Fibroblast of skin of right quadriceps (primary cell): Measurements from ENCODE around the gene TARBP1.
A peak's percentile ranks its signal among the peaks of the same experiment; 100 is the strongest.
"Not testable (repeated sequence)": the region's sequence is repeated elsewhere in the genome, so short reads cannot be mapped to it uniquely, and the experiment has no call there.

ENCODE experiments used
- DNase-seq: peaks from one replicate; pipeline ENCODE4 v3.0.0-alpha.2; 2013

The TARBP1 gene

DNA sequence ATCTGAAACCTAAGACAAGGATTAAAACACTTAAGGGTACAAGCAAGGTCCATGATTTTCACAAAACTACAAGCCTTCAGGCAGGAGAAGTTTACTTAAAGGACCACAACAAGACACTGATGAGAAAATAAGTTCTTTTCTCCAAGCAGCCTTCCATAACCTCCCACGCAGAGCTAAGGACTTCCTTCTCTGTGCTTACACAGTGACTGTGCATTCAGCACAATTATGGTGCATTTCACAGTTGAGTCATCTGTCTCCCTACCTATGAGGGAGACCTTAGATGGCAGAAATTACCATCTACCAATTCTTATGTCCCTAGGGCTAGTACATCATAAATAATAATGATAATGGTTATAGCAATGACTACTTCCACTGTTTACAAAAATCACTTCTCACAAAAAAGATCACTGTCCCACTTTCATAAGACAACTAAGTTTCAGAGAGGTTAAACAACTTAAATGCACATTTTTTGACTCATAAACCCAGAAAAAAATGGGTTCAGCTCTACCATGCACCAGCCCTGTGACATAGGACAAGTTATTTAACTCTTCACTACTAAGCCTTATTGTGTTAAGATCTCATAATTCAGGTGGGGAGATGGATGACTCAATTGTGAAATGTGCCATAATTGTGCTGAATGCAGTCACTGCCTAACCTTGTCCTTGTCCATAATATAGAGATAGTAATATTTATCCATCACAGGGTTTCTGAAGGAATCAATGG lies 45.3 kb downstream of the TARBP1 start:
- peak; percentile 46 for DNase-seq

DNA sequence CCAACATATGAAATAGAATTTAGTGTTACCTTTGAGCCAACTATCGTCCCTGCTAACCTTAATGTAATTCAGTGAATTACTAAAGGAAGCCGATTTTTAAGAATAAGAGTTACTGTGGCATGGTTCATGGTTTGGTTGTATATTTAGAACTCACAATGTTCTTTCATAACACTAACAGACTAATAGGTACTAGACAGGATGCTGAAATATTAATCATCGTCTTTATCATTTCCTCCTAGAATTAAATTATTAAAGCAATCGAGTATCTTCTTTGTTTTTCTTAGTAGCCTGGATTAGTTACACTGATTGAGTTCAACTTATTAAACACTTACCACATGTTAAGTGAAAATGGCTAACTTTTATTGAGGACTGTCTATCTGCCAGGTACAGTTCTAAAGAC lies 47.7 kb downstream of the TARBP1 start:
- DNase-seq, result no peak

DNA sequence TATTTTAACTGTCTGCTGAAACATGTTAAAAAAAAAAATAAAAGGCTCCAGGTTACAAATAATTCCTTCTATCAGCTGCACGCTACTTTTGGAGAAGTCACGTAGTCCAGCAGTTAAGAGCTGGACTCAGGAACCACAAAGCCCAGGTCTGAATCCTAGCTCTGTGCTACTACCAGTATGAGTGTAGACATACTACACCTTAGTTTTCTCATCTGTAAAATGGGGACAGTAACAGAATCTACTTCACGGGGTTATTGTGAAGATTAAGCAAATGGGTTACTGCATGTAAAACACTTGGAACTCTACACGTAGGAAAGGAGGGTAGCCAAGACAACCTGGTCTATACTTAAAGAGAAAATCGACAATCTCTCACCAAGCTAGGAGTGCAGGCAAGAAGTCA lies 48.3 kb downstream of the TARBP1 start:
- no peak for DNase-seq

DNA sequence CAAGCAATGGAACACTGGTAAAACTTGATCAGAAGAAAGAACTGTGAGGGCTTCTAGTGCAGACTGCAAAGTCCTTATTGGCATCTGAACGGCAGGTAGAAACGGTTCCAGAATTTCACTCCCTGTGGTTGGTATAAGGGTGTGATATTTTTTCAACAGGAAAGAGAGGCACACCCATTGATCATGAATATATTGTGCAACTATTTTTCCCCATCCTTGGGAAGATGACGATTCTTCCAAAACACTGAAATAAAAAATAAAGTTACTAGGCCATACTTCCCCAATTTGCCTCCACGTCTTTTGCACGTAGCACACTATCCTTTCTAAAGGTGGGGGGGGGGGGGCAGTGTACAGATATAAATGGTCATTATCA lies 49.6 kb downstream of the TARBP1 start:
- DNase-seq, result no peak

DNA sequence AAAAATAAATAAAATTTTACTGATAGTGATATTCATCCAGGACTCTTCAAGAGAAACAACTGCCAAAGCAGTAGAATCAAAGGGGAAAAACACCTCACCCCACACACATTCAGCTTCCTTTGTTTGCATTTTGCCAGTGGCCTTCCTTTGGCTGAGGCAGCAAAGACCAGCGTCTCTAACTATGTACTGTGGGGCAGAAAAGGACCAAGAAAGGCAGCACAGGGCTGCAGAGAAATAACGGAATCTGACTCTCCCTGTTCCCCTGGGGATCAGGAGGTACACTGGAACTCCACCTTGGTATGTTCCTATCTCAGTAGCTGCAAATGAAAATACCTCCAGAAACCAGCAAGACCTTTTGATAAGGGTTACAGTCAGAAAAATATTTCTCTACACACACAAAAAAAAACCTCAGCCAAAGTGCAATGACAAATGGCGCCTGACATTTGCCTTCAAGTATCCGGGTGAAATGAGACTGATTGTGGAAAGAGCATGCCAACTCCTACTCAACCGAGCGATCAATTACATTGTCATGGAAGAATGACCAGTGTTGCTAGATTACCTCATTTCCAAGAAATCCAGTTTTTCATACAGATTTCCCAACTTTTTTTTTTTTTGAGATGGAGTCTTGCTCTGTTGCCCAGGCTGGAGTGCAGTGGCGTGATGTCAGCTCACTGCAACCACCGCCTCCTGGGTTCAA lies 50.9 kb downstream of the TARBP1 start:
- DNase-seq, result no peak

DNA sequence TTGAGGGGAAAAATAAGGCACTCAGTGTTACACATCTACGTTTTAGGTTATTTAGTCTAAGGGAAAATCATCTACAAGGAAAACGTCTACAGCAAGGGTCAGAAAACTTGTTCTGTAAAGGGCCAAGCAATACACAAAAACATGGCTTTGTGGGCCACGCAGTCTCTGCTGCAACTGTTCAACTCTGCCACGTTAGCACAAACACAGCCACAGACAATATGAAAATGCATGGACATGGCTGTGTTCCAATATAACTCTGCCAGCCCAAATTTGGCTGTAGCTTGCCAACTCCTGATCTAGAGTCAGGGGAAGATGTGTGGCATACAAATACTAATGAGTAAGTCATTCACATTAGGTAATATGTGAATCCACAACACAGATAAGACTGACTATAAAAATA lies 65.0 kb downstream of the TARBP1 start:
- DNase-seq, result no peak

DNA sequence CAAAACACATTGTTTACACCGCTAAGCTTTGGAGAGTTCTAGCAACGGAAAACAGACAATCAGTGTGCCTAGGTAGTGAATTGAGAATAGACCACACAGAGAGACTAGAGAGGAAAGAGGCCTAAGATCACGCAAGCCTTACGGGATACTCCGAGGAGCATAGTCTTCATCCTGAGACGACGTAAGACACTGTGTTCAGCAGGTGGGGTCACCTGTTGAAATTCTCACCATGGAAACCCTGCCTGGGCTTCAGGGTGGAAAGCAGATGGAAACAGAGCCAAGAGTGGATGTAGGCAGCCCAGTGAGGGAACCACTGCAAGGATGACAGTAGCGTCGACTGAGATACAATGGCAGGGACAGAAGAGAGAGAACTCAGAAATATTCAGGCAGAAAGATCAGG lies 65.5 kb downstream of the TARBP1 start:
- no peak for DNase-seq

DNA sequence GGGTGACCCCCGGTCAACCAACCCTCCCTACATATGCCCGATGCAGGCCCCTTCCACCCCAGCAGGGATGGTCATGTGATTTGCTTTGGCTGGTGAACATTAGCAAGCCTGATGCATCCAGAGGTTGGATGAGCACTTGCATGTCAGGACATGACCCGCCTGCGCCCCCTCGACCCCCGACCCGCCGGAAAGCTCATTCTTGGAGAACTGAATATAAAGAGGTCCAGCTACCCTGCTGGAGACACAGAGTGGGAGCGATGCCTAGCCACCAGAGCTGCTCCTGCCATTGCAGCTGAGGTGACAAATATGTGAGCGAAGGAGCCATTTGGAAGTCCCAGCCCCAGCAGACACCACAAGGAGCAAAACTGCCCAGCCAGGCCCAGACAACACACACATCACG lies 66.1 kb downstream of the TARBP1 start:
- no peak for DNase-seq

DNA sequence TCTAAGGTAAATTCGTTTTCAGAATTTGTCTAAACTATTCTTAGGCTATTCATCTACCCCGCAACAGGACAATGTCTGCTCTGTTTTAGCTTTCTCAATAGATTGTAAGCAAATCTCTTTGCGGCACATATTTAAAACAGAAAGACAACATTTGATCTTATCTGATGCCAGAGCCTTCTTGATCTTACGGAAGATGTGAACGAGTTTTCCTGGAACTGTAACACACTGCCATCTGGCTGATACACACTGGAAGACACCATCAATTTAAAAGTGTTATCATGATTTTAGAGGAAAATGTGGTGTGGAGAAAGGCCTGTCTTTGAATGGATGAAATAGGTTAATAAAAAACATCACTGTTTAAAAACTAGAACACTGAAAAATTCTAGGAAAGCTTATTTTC lies 69.7 kb downstream of the TARBP1 start:
- DNase-seq, result no peak

DNA sequence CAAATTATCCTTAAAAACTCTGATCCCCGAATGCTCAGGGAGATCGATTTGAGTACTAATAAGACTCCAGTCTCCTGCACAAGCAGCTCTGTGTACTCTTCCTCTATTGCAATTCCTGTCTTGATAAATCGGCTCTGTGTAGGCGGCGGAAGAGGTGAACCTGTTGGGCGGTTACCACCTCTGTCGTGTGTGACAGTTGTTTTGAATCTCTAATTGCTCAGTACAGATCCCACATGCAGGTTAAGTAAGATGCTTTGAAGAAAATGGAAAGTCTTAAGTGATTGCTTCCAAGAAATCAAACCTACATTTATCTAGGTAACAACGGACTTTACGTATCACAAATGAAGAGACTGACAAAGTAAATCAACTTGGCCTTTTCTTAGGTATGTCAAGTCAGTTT lies 70.2 kb downstream of the TARBP1 start:
- no peak for DNase-seq

DNA sequence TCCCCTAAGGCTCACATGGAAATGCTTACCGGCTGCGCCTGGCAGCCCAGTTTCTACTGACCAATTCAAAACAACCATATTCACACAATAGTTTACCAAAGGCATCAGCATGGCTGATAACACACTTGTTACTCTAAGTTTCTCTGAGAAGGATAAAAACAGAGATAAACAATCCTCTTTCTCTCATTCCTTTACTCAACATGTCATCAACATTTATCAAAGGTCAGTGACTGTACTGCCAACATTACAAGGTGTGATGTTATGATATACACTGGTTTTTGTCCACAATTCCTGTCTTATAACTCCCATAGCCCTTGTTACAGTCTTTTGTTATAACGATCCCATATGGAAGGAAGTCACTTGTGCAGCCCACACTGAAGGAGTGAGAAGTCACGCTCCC lies 72.1 kb downstream of the TARBP1 start:
- no peak for DNase-seq

DNA sequence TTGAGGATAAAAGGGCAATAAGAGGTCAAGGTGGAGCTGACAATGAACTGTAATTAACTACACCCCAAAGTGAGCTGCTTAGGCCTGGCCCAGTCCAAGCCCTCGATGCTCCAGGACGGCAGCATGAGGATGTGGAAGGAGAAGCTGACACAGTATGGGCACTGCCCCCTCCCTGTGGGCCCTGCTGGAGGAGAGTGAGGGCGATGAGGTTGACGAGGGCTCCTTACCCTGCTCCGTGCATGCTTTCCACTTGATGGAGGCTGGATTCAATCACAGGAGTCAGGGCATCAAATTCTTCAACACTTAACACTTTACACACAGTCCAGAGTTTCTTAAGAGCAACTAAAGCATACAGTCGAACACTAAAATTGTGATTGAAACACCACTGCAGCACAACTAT lies 73.3 kb downstream of the TARBP1 start:
- DNase-seq, result no peak

DNA sequence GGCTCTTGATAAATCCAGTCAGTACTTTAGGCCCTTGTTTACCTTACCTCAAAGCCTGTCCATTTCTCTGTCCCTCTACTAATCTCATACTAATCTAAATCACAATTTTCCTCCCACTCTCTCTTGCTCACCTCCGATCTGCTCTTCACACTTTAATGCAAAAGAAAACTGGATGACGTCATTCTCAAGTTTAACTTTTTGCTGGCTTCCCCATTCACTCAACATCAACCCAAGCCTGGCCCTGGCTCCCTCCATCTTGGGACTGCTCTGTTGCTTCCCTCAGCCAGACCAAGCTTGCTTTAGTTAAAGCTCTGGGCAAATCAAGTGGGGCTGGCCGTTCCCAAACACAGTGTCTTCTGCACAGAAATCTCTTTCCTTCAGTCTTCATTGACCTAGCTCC lies 76.0 kb downstream of the TARBP1 start:
- no peak for DNase-seq

DNA sequence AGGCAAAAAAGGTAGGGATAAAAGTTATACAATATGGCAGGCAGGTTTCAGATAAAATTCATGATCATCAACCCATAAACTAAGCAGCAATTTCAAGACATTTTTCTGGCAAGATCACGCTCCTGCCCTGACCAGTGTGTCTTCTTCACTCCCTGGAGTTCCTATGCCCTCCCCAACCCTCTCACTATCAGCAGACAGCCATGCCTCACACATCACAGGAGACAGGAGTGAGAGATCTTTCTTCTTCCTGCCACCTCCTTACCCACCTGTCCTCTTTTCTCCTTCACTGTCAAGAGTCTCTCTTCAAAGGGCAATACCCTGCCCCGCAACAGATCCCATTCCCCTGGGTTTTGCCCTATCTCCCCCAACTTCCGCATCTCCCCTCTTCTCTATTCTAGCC lies 77.3 kb downstream of the TARBP1 start:
- DNase-seq, result no peak

DNA sequence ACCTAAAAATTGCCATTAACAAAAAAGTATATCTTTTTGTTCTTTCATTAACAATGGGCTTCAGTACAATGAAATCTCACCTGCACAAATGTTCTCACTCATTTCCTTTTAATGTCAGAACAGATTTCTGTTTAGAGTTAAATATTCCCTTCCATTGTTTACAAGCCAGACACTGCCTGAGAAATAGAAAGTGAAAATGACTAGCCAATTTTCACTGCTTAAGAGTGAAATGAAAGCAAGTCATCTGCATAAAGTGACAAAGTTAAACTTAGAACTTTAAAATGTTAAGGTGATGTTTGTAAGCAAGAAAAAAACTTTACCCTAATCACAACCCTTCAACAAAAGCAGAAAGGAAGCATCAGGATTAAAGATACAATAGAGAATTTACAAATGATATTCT lies 78.2 kb downstream of the TARBP1 start:
- no peak for DNase-seq

DNA sequence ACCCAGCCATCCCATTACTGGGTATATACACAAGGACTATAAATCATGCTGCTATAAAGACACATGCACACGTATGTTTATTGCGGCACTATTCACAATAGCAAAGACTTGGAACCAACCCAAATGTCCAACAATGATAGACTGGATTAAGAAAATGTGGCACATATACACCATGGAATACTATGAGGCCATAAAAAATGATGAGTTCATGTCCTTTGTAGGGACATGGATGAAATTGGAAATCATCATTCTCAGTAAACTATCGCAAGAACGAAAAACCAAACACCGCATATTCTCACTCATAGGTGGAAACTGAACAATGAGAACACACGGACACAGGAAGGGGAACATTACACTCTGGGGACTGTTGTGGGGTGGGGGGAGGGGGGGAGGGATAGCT lies 79.5 kb downstream of the TARBP1 start:
- not testable (repeated sequence) for DNase-seq

DNA sequence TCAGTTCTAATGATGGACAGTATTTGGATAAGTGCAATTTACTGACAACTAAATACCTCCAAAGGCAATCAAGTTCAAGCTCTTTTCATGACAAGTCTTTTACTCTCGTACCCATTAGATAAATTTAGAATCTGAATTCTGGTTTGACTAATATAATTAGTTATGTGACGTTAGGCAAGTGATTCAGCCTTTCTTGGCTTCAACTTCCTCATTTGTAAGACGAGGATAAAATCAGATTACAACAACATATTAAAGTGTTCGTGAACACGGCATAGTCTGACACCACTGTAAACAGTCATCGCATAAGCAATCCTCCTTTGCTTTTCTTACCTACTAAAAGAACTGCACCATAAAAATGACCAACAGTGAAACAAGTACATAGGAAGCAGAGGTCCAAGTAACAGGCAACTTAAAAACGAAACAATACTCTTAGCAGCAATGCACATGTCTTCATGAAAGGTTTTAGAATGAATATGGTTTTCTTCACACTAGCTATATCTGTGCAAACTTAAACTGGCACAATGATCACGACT lies 80.1 kb downstream of the TARBP1 start:
- peak; percentile 27 for DNase-seq

DNA sequence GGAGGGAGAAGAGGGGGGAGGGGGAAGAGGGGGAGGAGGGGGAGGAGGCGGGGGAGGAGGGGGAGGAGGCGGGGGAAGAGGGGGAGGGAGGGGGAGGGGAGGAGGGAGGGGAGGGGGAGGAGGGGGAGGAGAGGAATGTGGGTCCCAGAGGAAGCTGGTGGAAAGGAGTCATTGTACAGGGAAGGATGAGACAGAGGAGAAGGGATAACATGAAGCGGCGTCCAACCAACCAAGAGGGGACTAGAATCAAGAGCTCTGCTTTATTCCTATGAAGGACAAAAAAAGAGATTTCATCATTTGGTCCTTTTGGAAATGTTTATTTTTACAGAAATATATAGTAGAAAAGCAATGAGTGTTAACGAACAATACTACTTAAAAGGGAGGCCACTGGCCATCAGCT lies 81.2 kb downstream of the TARBP1 start:
- DNase-seq, result peak; percentile 2

DNA sequence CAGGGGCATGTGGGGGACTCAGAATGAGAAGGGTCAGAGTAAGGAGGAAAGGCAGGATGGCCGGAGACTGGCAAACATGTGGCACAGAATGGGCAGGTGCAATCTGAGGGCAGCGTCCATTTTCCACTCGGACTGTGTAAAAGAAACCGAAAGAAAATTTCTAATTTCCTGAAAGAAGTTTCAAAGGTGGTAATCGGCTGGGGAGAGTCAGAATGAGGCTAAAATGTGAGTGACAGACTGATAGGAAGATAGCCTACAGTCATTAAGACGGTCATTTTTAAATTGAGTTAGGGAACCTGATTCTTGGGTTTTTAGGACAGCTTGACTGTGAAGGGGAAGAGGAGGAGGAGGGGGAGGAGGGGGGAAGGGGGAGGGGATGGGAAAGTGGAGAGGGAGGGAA lies 82.1 kb downstream of the TARBP1 start:
- DNase-seq, result no peak

DNA sequence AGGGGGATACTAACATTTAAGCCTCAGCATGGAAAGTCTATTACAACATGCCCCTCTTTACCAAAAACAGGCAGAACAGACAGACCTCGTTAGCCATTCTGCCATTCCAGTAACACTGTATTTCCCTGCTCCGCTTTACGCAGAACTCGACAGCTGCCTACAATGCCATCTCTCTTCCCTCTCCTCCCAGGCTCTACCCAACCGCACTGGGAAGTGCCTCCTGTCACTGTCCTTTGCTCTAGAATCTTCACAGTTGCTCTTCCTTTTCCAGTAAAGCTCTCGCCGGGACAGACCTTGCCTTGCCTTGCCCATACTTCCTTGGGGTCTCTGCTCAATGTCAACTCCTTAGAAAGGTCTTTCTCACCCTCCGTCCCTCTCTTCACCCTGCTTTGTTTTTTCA lies 82.9 kb downstream of the TARBP1 start:
- no peak for DNase-seq

DNA sequence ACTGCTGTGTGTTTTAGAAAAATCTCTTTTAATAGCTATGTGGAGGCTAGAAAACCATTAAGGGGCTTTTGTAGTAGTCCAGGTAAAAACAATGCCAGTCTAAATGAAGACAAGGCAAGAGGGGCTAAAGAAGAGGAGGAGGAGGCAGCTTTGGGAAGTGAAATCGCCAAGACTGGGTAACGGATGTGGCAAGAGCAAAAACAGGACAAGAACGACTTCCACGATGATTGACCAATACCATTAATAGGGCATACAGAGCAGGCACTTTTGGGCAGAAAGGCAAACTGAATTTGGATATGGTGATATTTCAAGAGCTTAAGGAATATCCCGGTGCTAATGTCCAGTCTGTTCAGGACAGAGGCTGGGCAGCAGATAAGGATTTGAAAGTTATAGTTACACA lies 83.7 kb downstream of the TARBP1 start:
- DNase-seq, result no peak

DNA sequence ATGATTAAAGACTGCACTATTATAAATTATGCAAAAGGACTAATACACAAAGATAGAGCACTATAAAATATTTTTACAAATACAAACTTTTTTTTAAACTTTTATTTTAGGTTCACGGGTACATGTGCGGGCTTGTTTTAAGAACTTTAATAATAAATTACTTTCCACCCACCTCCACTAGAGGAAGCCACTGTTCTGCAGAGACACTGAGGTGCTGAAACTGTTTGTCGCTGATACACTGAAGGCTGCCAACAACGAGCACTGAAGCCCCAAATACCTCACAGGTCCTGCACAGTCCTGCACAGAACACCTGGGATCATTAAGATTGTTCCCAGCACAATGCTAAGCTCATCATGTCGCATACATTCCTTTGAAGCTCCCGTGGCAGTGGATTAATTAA lies 85.8 kb downstream of the TARBP1 start:
- no peak for DNase-seq

DNA sequence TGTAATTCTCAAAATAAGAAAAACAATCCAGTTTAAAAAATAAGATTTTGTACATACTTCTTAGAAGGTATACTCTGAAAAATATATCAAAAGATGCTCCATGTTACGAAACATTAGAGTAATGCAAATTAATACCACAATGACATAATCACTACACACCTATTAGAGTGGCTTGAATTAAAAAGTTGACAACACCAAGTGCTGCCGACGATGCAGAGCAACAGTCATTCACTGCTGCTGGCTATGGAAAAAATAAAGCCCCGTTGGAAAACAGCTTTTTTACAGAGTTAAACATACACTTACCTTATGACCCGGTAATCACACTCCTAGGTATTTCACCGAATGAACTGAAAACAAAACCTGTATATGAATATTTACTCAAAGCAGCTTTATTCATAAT lies 90.9 kb downstream of the TARBP1 start:
- DNase-seq, result no peak

DNA sequence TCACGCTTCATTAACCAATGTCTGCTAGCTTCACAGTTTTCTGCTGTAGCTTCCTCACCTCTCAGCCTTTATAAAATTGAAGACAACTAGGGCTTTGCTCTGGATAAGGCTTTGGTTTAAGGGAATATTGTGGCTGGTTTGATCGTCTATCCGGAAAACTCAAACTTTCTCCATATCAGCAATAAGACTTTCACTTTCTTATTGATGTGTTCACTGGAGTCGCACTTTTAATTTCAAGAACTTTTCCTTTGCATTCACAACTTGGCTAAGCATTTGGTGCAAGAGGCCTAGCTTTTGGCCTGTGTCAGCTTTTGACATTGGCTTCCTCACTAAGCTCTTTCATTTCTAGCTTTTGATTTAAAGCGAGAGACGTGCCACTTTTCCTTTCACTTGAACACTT lies 92.9 kb downstream of the TARBP1 start:
- DNase-seq, result no peak
